DND-41 (cell line): ENCODE results near the gene GP1BA.

Source experiments
- EZH2 ChIP-seq: IDR thresholded peaks from 3 replicates; pipeline ENCODE4 v1.6.1; 2012; ENCODE audit warnings: borderline replicate concordance, low read depth, mild to moderate bottlenecking, moderate library complexity, low read length, inconsistent platforms; ENCODE audit not compliant: severe bottlenecking
- TF ChIP-seq, protein P1 (sequence below): IDR thresholded peaks from 2 replicates; pipeline ENCODE4 v1.5.1; 2012; ENCODE audit warnings: borderline replicate concordance, low read length, moderate library complexity, mild to moderate bottlenecking; ENCODE audit not compliant: poor library complexity, severe bottlenecking; ENCODE audit errors: extremely low read depth

DNA sequence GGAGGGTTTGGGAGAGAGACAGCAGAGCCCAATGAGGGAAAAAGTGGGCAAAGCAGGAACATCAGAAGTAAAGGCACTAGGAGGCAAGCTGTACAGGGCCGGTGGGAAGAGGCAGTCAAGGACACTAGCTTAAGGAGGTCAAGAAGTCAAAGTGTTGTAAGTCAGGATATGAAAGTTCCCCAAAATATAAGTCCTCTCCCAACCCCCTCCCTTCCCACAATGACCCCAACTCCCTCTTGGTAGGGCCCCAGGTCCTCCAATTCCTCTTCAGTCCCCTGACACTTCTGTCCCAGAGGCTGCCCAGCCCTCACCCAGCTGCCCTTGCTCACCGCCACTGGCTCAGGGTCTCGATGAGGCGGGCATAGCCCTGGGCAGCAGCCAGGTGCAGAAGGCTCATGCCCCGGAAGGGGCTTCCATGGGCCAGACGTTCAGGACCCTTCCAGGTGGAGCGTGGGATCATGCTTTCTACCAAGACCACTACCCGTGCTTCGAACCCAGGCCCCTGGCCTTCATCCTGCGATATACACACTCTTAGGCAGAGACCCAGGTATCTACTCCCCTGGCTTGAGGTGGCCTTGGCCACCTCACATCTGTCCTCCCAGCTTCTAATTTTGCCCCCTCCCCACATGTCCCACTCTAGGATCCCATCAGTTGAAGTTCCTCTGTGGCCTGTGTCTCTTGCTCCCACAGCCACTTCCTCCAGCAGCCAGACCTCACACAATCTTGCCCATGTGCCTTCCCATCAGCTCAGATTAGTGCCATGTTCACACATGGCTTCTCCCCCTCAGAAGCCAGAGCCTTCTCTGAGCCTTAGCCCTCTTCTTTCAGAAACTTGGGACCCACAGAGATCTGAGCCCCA is 41.4 kb downstream of the GP1BA start:
- TF ChIP-seq, protein P1, sequence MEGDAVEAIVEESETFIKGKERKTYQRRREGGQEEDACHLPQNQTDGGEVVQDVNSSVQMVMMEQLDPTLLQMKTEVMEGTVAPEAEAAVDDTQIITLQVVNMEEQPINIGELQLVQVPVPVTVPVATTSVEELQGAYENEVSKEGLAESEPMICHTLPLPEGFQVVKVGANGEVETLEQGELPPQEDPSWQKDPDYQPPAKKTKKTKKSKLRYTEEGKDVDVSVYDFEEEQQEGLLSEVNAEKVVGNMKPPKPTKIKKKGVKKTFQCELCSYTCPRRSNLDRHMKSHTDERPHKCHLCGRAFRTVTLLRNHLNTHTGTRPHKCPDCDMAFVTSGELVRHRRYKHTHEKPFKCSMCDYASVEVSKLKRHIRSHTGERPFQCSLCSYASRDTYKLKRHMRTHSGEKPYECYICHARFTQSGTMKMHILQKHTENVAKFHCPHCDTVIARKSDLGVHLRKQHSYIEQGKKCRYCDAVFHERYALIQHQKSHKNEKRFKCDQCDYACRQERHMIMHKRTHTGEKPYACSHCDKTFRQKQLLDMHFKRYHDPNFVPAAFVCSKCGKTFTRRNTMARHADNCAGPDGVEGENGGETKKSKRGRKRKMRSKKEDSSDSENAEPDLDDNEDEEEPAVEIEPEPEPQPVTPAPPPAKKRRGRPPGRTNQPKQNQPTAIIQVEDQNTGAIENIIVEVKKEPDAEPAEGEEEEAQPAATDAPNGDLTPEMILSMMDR, result no peak
- no peak for TF ChIP-seq EZH2
